GM21381 (cell line): ENCODE results near the gene CDC42.

Experiments
- ATAC-seq: cut with Tn5 transposase; IDR thresholded peaks from one replicate; pipeline ENCODE4 v1.9.1; 2021; ENCODE audit warnings: mild to moderate bottlenecking, moderate library complexity; ENCODE audit not compliant: unreplicated experiment

Gene CDC42

DNA sequence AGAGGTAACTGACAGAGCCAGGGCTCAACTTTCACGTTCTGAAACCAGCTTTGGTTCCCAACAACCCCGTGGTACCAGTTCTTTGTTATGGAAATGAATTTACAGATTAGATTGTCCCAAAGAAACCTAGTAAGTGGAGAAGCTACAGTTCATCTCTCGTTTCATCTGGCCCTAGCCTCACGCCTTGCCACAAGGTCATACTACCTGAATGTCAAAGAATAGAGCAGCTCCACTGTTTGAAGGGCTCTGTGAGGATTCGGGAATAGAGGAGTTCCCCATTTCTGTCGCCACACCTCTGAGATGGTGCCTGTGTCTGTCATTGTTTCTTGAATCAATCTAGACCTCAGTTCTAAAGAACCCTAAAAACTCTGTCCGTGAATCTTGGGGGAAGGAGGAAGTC is 15.0 kb upstream of the CDC42 start:
- ATAC-seq: no peak

DNA sequence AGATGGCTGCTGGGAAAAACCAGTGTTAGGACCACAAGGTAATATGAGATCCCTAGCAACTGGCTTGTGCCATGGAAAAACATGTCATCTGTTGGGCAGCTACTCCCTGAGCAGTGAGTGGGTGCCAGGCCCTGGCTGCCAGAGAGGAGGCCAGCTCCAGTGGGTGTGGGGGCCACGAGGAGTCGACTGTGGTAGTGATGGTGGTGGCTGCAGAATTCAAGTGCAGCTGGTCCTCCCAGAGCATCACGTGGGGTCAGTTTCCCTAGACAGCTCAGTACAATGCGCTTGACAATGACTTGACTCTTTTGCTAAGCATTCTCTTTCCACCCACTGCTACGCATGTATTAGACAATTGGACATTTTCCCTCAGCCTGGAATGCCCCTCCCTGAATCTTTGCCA is 14.5 kb upstream of the CDC42 start:
- no peak for ATAC-seq

DNA sequence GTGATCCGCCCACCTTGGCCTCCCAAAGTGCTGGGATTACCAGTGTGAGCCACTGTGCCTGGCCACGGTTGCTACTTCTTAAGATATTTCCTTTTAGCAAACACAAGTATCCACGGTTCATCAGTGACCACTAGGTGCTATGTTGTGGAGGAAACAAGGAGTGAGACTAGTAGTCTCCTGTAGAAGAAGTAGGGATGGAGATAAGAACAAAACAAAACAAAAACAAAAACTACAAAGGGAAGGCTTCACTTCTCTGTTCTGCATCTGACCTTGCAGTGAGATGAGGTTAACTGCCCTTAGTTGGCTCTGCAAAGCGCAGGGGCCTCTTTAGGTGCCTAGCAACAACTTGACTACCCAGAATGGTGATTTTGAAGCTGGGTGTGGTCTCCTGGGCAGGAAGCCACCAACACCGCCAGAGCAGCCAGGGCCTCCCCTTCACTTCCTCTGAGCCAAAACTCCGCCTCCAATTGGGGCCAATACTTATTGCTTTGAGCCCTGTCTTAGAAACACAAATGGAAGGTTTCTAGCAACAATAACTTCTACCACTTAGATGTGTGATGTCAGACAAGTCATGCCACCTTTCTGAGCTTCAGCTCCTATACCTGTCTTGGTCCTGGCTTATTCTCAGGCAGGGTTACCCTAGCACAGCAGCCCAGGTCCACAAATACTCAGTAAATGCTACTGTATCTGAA is 12.8 kb upstream of the CDC42 start:
- ATAC-seq: peak; percentile 98

- no peak for ATAC-seq
Measured at GRCh38 chr1:22040286-22040623, 12.3 kb upstream of the CDC42 start.

- ATAC-seq: no peak
Measured at GRCh38 chr1:22041505-22041904, 11.0 kb upstream of the CDC42 start.

- no peak for ATAC-seq
Measured at GRCh38 chr1:22043198-22043769, 9.2 kb upstream of the CDC42 start.

DNA sequence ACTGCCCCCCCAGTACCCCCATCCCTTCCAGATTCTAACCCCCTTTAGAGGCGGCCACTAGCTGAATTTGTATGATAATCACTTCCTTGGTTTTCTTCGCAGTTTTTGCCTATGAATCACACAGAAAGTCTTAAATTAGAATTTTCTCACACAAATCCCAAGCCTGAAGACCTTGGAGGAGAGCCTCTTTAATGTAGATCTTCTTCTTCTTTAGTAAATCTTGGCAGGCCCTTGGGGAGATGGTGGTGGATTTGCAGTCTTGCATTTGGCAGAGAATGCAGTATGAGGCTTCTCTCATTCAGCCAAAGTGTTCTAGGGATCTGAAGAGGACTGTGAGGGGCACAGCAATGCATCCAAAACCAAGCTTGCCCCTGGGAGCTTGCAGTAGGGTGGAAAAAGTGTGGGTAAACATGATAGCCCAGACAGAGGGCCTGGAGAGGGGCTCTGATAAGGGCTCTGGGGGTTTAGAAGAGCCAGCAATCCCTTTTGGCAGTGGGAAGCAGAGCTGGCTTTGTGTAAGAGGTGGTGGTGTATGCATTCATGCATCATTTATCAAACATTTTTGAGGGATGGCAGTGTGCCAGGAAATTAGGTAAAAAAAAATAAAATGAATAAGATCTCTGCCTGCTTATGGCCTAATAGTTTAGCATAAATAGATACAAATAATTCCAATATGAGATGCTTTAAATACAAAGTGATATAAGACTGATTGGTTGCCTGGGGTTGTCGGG is 7.7 kb upstream of the CDC42 start:
- no peak for ATAC-seq

GRCh38 chr1:22045604-22046228 is 6.8 kb upstream of the CDC42 start:
- no peak for ATAC-seq

DNA sequence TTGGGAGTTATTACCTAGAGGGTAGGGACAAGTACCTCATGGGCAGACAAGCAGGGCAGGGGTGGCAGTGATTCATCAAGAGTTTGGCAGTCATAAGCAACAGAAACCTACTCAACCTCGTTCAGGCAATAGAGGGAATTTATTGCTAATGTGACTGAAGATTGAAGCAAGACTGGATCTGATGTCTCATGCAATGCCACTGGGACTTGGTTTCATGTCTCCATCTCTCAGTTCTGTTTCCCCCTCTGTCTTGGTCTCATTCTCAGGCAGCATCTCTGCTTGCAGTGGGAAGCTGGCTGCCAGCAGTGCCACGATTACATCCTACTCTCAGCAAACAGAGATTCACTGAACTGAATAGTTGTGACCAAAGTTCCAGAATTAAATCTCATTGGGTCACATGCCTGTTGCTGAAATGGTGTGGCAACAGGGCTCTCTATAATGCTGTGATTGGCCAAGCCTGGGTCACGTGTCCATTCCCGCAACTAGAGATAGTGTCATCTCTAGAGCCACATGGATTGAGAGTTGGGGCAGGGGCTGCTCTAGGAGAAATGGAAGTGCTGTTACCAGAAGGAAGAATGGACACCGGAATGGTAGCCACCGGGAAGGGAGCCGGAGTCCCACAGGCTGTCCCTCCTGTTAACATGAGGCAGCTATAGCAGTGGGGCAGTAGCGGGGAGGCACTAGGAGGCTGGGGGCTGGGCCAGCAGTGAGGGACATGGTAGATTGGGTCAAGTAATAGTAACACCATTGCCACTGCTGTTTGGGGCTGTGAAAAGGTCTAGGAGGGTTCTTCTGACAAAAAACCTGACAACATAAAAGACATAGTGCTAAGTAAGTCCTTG is 3.9 kb upstream of the CDC42 start:
- no peak for ATAC-seq

DNA sequence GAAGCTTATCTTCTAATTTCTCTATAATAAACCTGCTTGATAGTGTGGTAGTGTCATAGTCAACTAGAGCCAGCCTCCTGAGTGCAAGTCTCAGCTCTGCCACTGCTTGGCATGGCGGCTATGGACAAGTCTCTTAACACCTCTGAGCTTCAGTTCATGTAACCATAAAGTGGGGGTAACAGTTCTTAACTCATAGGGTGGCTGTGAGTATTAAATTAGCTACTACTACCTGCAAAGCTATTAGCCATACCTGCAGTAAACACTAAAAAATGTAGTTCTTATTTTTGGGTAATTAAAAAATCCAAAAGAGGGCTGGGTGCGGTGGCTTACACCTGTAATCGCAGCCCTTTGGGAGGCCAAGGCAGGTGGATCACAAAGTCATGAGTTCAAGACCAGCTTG is 2.2 kb upstream of the CDC42 start:
- no peak for ATAC-seq

- no peak for ATAC-seq
Measured at GRCh38 chr1:22051607-22052114, 848 bp upstream of the CDC42 start.

- ATAC-seq: peak; percentile 38
Measured at GRCh38 chr1:22053017-22053860, 730 bp downstream of the CDC42 start.

DNA sequence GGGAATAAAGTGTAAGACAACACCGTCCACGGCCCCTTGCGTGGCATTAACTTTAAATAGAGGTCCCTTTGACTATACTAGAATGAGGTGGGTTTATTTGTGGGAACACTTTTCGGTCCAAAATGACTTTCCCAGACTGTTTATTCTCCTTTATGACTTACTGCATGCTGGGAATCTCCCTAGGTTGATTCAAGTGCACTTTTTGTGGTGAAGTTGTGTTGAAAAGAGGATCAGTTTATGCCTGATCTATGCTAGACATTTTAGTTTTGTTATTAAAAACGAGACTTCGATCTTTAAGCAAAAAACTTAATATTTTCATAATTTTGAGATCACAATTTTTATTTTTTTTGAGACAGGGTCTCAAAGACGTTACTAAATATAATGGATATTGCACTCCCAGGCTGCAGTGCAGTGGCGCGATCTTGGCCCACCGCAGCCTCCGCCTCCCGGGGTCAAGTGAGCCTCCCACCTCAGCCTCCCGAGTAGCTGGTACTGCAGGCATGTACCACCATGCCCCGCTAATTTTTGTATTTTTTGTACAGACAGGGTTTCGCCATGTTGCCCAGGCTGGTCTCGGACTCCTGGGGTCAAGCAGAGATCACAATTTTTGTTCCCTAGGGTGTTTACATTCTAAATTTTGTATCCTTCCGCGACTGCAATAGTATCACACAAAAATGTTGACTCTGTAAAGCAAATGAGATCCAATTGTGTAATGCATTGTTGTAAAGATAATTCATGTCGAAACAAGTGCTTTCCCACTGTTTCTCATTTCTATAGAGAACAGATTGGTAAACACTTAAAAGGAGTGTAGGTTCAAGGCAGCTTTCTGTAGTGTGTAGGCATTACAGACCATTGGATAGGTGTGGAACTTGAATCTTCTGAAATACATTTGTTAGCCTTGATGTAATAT is 1.6 kb downstream of the CDC42 start:
- ATAC-seq: no peak

- ATAC-seq: no peak
Measured at GRCh38 chr1:22055463-22055862, 3.0 kb downstream of the CDC42 start.

DNA sequence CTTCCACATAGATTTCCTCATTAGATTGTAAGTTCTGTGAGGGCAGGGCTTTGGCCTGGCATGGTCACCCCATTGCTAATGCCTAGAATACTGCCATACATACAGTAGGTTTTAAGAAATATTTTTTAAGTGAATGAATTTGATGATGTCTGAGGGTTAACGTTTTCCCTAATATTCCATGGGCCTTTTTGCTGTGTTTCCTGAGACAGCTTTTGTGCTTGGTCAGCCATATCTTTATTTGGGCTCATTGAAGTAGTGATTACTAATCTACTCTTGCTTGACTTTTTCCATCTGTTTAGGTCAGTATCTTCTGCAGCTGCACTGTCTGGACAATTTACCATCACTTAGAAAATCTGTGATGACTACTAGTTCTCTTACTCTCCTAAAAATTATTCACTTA is 3.5 kb downstream of the CDC42 start:
- ATAC-seq: no peak

GRCh38 chr1:22056936-22057335 is 4.4 kb downstream of the CDC42 start:
- no peak for ATAC-seq

GRCh38 chr1:22057861-22058260 is 5.4 kb downstream of the CDC42 start:
- ATAC-seq: no peak

GRCh38 chr1:22064751-22065402 is 12.4 kb downstream of the CDC42 start:
- ATAC-seq: no peak
